Measurements from ENCODE around the gene ITGB2.
A peak's percentile ranks its signal among the peaks of the same experiment; 100 is the strongest.
"Not testable (repeated sequence)": the region's sequence is repeated elsewhere in the genome, so short reads cannot be mapped to it uniquely, and the experiment has no call there.

The ITGB2 gene

GRCh38 chr21:44940116-44940631 lies 19.5 kb upstream of the ITGB2 start:
- no peak for DNase-seq

- peak; percentile 83 for DNase-seq
These were observed 18.9 kb upstream of the ITGB2 start, which contains the start of gene SLX9 for GRCh38 chr21:44939532-44940115. SLX9 (plus strand) TSS chr21:44940029; CDS start chr21:44940058, 29 bp downstream.

DNA sequence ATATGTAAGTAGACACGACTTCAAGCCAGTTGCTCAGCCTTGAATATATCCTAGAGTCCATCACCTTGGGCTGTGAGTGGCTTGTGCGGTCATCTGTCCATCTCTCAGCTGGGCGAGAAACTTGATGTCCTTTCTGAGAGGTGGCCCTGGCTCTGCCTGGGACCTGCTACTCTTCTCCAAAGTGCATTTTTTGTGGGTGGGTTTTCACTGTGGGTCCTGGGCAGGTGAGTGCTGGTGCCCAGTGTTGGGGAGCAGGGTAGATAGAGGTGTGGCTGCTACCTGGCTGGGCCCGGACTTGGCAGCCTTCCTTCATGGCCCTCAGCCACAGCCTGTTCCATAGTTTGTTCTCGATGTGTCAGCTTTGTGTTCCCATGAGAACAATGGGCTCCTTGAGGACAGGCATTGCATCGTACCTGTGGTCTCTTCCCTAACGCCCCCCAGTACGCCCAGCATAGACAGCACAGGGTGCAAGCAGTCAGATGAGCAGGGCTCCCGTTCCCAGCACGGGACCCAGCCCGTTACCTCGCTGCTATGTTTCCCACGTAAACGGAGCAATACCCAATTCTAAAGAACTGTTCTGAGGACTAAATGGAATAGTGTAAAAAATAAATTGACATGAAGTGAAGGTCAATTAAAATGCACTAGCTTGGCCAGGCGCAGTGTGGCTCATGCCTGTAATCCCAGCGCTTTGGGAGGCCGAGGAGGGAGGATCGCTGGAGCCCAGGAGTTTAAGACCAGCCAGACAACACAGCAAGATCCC lies 18.3 kb upstream of the ITGB2 start:
- DNase-seq: no peak

DNA sequence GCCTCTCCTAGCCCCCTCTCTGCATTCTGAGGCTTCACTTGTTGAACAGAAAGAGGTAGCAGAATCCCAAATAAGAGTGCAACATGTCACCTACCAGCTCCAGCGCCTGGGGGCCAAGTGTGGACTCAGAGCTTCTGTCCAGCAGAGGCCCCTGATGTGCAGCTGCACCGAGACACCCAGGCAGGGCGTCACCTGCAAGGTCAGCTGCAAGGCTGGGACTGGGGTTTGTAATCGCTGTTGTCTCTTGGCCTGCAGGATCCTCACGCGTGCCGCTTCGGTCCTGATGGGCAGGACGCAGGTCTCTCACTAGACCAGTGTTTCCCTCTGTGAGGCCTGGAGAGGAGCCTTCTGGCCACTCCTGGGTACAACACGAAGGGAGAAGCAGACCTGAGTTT lies 14.8 kb upstream of the ITGB2 start:
- no peak for DNase-seq

GRCh38 chr21:44934797-44935532 lies 14.3 kb upstream of the ITGB2 start:
- no peak for DNase-seq

DNA sequence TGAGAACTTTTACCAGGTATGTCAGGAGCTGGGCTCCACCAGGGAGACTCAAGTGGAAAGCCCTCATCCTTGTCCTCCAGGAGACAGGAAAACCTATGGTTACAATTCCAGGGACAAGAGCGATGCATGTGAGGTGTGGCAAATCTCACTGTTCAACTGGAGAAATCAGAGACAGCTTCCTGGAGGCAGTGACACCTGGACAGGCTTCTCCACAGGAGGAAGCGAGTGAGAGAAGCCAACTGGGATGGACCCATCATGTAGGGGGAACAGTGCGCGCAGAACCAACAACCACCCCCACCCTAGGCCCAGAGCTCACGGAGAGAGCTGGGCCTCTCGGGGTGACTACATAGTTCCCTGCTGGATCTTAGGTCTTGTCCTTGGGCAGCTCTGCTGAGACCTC lies 13.6 kb upstream of the ITGB2 start:
- no peak for DNase-seq

GRCh38 chr21:44933918-44934260 lies 13.2 kb upstream of the ITGB2 start:
- no peak for DNase-seq

DNA sequence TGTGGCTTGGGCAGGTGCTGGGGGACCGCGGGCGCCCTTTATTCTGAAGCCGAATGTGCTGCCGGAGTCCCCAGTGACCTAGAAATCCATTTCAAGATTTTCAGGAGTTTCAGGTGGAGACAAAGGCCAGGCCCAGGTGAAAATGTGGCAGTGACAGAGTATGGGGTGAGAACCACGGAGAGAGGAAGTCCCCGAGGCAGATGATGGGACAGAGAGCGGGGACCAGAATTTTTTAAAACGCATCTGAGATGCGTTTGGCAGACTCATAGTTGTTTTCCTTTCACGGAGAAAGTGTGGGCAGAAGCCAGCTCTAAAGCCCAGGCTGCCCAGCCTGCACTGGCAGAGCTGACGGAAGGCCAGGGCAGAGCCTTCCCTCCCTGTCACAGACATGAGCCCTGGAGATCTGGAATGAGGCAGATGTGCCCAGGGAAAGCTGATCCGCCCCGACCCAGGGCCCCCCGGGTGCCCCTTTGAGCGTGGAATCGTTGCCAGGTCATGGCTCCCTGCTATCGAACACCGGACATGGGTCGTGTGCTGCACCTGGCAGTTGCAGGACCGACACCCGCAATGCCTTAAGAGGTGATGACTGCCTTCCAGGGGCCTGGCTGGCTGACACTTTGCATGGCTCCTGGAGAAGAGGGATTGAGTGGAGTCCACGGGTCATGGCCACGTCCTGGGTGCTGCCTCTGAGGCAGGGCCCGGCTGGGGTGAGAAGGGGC lies 12.7 kb upstream of the ITGB2 start:
- DNase-seq: no peak

DNA sequence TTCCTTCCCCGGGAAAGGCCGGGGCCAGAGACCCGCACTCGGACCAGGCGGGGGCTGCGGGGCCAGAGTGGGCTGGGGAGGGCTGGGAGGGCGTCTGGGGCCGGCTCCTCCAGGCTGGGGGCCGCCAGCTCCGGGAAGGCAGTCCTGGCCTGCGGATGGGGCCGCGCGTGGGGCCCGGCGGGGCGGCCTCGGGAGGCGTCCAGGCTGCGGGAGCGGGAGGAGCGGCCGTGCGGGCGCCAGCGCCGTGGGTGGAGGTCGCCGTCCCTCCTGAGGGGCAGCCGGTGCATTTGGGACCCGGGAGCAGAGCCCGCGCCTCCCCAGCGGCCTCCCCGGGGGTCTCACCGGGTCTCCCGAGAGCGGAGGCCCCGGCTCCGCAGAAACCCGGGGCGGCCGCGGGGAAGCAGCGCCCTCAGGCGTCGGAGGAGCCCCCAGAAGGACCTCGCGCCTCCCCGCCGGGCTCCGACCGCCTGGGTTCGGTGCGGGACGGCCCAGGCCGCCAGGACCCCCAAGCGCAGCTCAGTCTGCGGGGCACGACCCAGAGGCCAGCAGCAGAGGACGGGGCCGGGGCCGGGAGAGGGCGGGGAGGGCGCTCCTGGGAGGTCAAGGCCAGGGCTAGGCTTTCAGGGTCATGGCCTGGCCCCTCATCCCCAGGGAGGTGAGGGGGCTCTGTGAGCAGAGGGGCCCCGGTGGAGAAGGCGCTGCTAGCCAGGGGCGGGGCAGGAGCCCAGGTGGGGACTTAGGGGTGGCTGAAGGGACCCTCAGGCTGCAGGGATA lies 11.9 kb upstream of the ITGB2 start:
- DNase-seq: peak; percentile 75

- no peak for DNase-seq
These were observed 11.1 kb upstream of the ITGB2 start for GRCh38 chr21:44931501-44932407.

DNA sequence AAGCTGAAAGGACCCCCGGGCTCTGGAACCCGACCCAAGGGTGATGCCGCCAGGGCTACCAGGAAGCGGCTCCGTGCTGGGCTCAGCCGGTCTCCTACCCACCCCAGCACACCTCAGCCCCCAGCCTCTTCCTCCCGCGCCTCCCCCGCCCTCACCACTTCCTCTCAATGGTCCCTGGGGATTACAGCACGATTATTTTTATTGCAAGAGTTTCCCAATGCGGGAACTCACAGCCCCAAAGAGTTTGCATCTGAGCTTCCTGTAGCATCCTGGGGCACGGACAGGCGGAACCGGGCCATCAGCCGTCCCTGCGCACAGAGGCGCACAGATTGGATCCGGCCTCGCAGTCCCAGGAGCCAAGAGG lies 10.4 kb upstream of the ITGB2 start:
- DNase-seq: no peak

DNA sequence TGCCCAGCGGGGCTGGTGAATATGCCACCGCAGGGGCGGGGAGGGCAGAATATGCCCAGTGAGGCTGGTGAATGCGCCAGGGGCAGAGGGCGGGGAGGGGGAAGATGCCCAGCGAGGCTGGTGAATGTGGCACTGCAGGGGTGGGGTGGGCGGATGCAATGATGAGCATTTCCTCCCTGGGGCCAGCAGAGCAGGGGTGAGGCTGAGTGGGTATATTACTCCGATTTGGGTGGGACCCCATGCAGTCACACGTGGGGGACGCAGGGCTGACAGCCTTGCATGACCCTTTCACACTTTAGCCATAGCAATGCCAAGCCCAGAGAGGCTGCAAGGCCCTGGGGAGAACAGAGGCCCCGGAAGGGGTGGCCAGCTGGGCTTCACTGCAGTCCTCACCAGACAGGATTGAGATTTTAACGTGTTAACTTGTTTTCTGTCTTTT lies 9.9 kb upstream of the ITGB2 start:
- peak; percentile 81 for DNase-seq

GRCh38 chr21:44929799-44930542 lies 9.3 kb upstream of the ITGB2 start:
- DNase-seq: no peak

- no peak for DNase-seq
These were observed 8.6 kb upstream of the ITGB2 start for GRCh38 chr21:44929242-44929798.

DNA sequence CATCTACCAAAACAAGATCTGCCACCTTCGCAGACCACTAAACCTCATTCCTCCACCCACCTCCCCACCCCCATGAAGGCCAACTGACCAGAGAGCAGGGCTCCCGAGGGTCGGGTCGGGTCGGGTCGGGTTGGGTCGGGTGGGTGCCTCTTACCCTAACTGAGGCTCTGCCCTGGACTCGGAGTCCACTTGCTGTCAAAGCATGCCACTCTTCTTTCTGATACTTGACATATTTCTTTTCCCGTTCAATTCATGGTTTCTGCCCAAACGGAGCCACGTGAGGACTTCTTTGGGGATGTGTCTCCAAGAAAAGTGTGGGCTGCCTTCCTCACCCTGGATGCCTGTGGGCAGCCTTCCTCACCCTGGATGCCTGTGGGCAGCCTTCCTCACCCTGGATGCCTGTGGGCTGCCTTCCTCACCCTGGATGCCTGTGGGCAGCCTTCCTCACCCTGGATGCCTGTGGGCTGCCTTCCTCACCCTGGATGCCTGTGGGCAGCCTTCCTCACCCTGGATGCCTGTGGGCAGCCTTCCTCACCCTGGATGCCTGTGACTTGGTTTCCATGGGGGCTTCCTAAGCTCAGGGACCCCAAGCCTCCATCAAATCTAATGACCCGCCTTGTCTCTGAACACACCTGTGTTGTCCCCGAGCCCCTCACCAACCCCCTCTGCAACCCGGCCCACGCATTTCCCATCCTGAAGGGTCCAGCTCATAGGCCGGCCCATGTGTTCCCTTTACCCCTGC lies 8.0 kb upstream of the ITGB2 start:
- not testable (repeated sequence) for DNase-seq

GRCh38 chr21:44927587-44928461 lies 7.1 kb upstream of the ITGB2 start:
- DNase-seq: peak; percentile 86

GRCh38 chr21:44927259-44927586 lies 6.5 kb upstream of the ITGB2 start:
- no peak for DNase-seq

- DNase-seq: peak; percentile 63
These were observed 5.8 kb upstream of the ITGB2 start for GRCh38 chr21:44926331-44927101.

Measured in CD4-positive, alpha-beta T cell treated with Interleukin-12 subunit alpha and Interleukin-12 subunit beta, for 1 hour (primary cell).